ENCODE results near the gene AFM.

- TF ChIP-seq CTCF (IDR thresholded peaks at IDR 0.05; ENCODE audit: borderline replicate concordance, extremely low read depth, low read length, poor library complexity, severe bottlenecking), result no peak
- no peak for TF ChIP-seq EZH2 (IDR thresholded peaks at IDR 0.05; ENCODE audit: borderline replicate concordance, low read depth, low read length, severe bottlenecking)
These were observed 25.1 kb upstream of the AFM start for GRCh38 chr4:73456177-73457022.

Measured in DND-41 (cell line).